H1 (cell line): ENCODE results near the gene ST8SIA5. TPM values are rescaled to one million over a fixed set of nuclear protein-coding genes. Genes with fewer than 3 reads are reported as not detected.

ENCODE experiments used
- SIRT6 ChIP-seq: IDR thresholded peaks from one replicate; pipeline ENCODE4 v1.7.1; 2012; ENCODE audit warnings: low read length, inconsistent platforms
- polyA plus RNA-seq, 7 experiments: library from polyadenylated mRNA; depleted of rRNA in 3 of 7; stranded (reverse) in 5 of 7; unstranded in 2 of 7; fragments of >200 nt in 5 of 7; fragments of 200-250 nt in 2 of 7; gene quantifications; 1 replicate in 5 of 7; 2 replicates in 1 of 7; 4 replicates in 1 of 7; pipeline versions ENCODE4 v1.2.1 to v1.2.3, GENCODE V29; 2011 to 2013; ENCODE audit warnings: missing spikeins in 2 of 7, mixed read lengths in 2 of 7
- total RNA-seq: library from RNA; stranded (reverse); fragmentation: NEBNext Ultra II Directional; extraction: Animal tissue kit (Norgen Biotek cat#: 25700); gene quantifications from 2 replicates; pipeline ENCODE4 v1.2.1, GENCODE V29; 2021

Gene ST8SIA5
- total and polyA plus RNA-seq, 2 of the 8 experiments (the other 6 are each of a cell fraction or from before 2014, with no cell fraction given) = 2.4 to 6.3 TPM

DNA sequence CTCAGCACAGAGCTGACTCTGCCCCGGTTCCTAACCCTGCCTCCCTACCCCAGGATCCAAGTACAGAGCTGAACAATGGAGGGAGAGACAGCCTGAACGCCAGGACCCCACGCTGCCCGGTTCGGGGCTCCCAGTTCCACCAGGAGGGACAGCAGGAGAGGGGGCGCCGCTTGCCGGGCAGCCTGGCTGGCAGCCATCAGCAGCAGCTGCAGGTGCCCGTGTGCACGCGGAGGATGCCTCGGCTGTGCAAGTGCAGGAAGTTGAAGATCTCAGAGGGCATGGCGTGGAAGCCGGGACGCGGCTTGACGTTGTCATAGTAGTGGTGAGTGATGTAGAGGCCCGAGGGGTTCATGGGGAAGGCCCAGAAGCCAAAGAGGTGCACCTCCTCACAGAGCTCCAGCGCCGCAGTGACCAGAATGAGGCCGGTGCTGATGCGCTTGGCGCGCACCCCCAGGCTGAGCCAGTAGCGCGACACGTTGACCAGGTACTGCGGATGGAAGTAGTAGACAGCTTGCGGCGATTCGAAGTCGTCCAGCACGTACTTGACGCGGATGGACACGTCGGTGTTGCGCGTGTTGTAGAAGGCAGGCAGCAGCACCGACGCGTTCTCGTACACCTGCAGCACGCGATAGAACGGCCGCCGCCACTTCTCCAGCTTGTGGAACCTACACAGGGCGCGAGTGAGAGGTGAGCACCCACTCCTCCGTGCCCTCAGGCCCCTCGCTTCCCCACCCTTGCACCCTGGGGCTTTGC is 76.8 kb downstream of the ST8SIA5 start (continued):
- no peak for TF ChIP-seq SIRT6
